K562 (cell line): ENCODE data around the gene NDUFV3. TPM values are rescaled to one million over a fixed set of nuclear protein-coding genes. Genes with fewer than 3 reads are reported as not detected.

ENCODE experiments used
- ATAC-seq: fragments of 200-7000 bp; cut with Tn5 transposase; 3 replicates; pipeline ENCODE4 v1.9.1; 2020; ENCODE audit warnings: moderate library complexity
- Bru-seq: library from RNA; stranded (reverse); fragments of 400-500 nt; gene quantifications from one replicate; lab custom pipeline; 2021; lab: Mats Ljungman, UMichigan
- BruChase-seq, 2 experiments: library from RNA; stranded (reverse); fragments of 400-500 nt; gene quantifications; one replicate each; lab custom pipeline; 2021; lab: Mats Ljungman, UMichigan
- BruUV-seq: library from RNA; stranded (reverse); fragments of 400-500 nt; replicated peaks from 2 replicates; lab custom pipeline; 2021; lab: Mats Ljungman, UMichigan
- CTCF ChIA-PET: fragments of 300-600 bp; formaldehyde crosslinking; extraction: SDS; loops from one replicate; lab custom pipeline; 2021; ENCODE audit warnings: low intra/inter-chr PET ratio; lab: Yijun Ruan, JAX
- POLR2A ChIA-PET: fragments of 300-600, 350-650 bp; sonication (Branson Sonifier 250); formaldehyde crosslinking; extraction: SDS; loops from one replicate; lab custom pipeline; 2021; ENCODE audit warnings: antibody characterized with exemption, inconsistent platforms; lab: Yijun Ruan, JAX
- DNase-seq, 4 experiments: peaks; one replicate each; pipeline versions ENCODE4 v3.0.0 to v3.0.0-alpha.2; 2011 to 2018; ENCODE audit warnings: low spot score in 3 of 4, mixed read lengths in 3 of 4; ENCODE audit errors: extremely low read depth in 1 of 4
- FAIRE-seq: peaks from 2 replicates; lab custom pipeline; 2011; peaks lifted over from hg19 to GRCh38; lab: Jason Lieb, UNC
- H2AFZ ChIP-seq: 2 replicates; pipeline ENCODE4 v1.6.0; 2011; ENCODE audit warnings: low read depth, low read length, control low read depth, inconsistent platforms
- H3K27ac ChIP-seq: fragments of 200-600 bp; 3 replicates; pipeline ENCODE4 v1.8.0; 2011; ENCODE audit warnings: low read depth, mild to moderate bottlenecking, control low read depth, inconsistent platforms, low read length, moderate library complexity, mixed read lengths; ENCODE audit errors: extremely low read depth
- H3K27me3 ChIP-seq, 2 experiments: fragments of 300-600 bp in 1 of 2; 2 replicates in 1 of 2; 3 replicates in 1 of 2; pipeline versions ENCODE4 v1.6.0 to v1.8.0; 2011; ENCODE audit warnings: inconsistent platforms in 2 of 2, low read length in 2 of 2, mild to moderate bottlenecking in 1 of 2, mixed read lengths in 1 of 2, moderate library complexity in 1 of 2; ENCODE audit not compliant: control insufficient read depth in 2 of 2, insufficient read depth in 2 of 2
- H3K36me3 ChIP-seq: fragments of 300-600 bp; 3 replicates; pipeline ENCODE4 v1.8.0; 2011; ENCODE audit warnings: mild to moderate bottlenecking, low read length, inconsistent platforms; ENCODE audit not compliant: control insufficient read depth, insufficient read depth
- H3K4me1 ChIP-seq, 2 experiments: fragments of 200-600 bp in 1 of 2; replicated peaks in 1 of 2; 2 replicates in 1 of 2; 3 replicates in 1 of 2; pipeline versions ENCODE4 v1.5.1 to v1.8.0; 2011; ENCODE audit warnings: inconsistent platforms in 2 of 2, low read length in 2 of 2, mild to moderate bottlenecking in 1 of 2, mixed read lengths in 1 of 2, moderate library complexity in 1 of 2; ENCODE audit not compliant: control insufficient read depth in 2 of 2, insufficient read depth in 2 of 2
- H3K4me2 ChIP-seq: 2 replicates; pipeline ENCODE4 v1.6.1; 2011; ENCODE audit warnings: low read length, control low read depth, inconsistent platforms, mixed read lengths; ENCODE audit not compliant: insufficient read depth
- H3K4me3 ChIP-seq: fragments of 200-600 bp; sonication (generic), shearing (Covaris generic); 2 replicates; pipeline ENCODE4 v1.5.1; 2016; ENCODE audit warnings: control low read depth, inconsistent platforms
- H3K79me2 ChIP-seq: fragments of 200-600 bp; 3 replicates; pipeline ENCODE4 v1.8.0; 2011; ENCODE audit warnings: low read length, inconsistent platforms; ENCODE audit not compliant: control insufficient read depth, insufficient read depth
- H3K9ac ChIP-seq, 2 experiments: 2 replicates each; pipeline versions ENCODE4 v1.6.0 to v1.6.1; 2011; ENCODE audit warnings: low read depth in 2 of 2, low read length in 2 of 2, control low read depth in 1 of 2, inconsistent platforms in 1 of 2, mild to moderate bottlenecking in 1 of 2, mixed read lengths in 1 of 2; ENCODE audit not compliant: insufficient read depth in 1 of 2
- H3K9me1 ChIP-seq: one replicate; pipeline ENCODE4 v1.6.0; 2011; ENCODE audit warnings: inconsistent platforms, mild to moderate bottlenecking, low read length, moderate library complexity; ENCODE audit not compliant: control insufficient read depth, insufficient read depth
- H3K9me3 ChIP-seq: replicated peaks from 2 replicates; pipeline ENCODE4 v1.5.1; 2011; ENCODE audit warnings: low read depth, low read length, inconsistent platforms; ENCODE audit not compliant: control insufficient read depth, insufficient read depth
- H4K20me1 ChIP-seq: replicated peaks from 2 replicates; pipeline ENCODE4 v1.6.1; 2011; ENCODE audit warnings: low read length, inconsistent platforms, mixed read lengths; ENCODE audit not compliant: control insufficient read depth, insufficient read depth
- ASH1L ChIP-seq: fragments of 450-650 bp; IDR thresholded peaks from 2 replicates; pipeline ENCODE4 v1.6.1; 2018; ENCODE audit warnings: borderline replicate concordance, mild to moderate bottlenecking, low read depth; ENCODE audit not compliant: partially characterized antibody
- CXXC5 ChIP-seq: fragments of 250-450 bp; sonication (Bioruptor Pico); IDR thresholded peaks from 2 replicates; pipeline ENCODE4 v1.8.0; 2022; ENCODE audit warnings: inconsistent platforms, mild to moderate bottlenecking, moderate library complexity
- HMBOX1 ChIP-seq: sonication (generic); IDR thresholded peaks from 2 replicates; pipeline ENCODE4 v1.6.1; 2016
- NEUROD1 ChIP-seq: fragments of 150-350 bp; IDR thresholded peaks from 2 replicates; pipeline ENCODE4 v1.6.1; 2014; ENCODE audit warnings: borderline replicate concordance, low read length, low read depth; ENCODE audit not compliant: partially characterized antibody
- NR1H2 ChIP-seq: sonication (generic); formaldehyde crosslinking; IDR thresholded peaks from 2 replicates; pipeline ENCODE4 v1.4.0; 2020; ENCODE audit warnings: mild to moderate bottlenecking, missing genetic modification reagents
- PHB ChIP-seq: fragments of 250-450 bp; sonication (Bioruptor Pico); IDR thresholded peaks from 2 replicates; pipeline ENCODE4 v1.5.0; 2021
- SP1 ChIP-seq: sonication (generic); formaldehyde crosslinking; IDR thresholded peaks from 2 replicates; pipeline ENCODE4 v1.8.1; 2022; ENCODE audit warnings: mild to moderate bottlenecking, missing genetic modification reagents
- SRSF9 ChIP-seq: fragments of 200-400 bp; formaldehyde crosslinking; IDR thresholded peaks from 2 replicates; pipeline ENCODE4 v1.6.1; 2017; ENCODE audit warnings: low read depth, low read length, borderline replicate concordance
- TBP ChIP-seq: optimal IDR thresholded peaks from 2 replicates; pipeline ENCODE3; 2011; ENCODE audit warnings: low read depth, low read length, improper control_type of control experiment
- TOE1 ChIP-seq, 2 experiments: fragments of 450-650 bp in 1 of 2; sonication (generic) in 1 of 2; formaldehyde crosslinking in 1 of 2; IDR thresholded peaks; 2 replicates each; pipeline versions ENCODE4 v1.7.1 to v1.8.0; 2016 to 2022; ENCODE audit warnings: borderline replicate concordance in 2 of 2, mild to moderate bottlenecking in 2 of 2, antibody characterized with exemption in 1 of 2, inconsistent platforms in 1 of 2, low read depth in 1 of 2, missing genetic modification reagents in 1 of 2, moderate library complexity in 1 of 2
- ZNF23 ChIP-seq: fragments of 250-450 bp; sonication (Bioruptor Pico); IDR thresholded peaks from 2 replicates; pipeline ENCODE4 v1.4.0; 2020; ENCODE audit warnings: mild to moderate bottlenecking
- WGBS: fragments of 100-300 bp; shearing (Covaris generic); methylation state at CpG from one replicate; pipeline ENCODE4 v1.1.6; 2016; ENCODE audit warnings: low coverage, mixed read lengths; ENCODE audit not compliant: insufficient coverage; ENCODE audit errors: missing lambda C conversion rate; 5-methylcytosine and 5-hydroxymethylcytosine counted together
- in situ Hi-C: fragments of 300-500 bp; cut with MboI; formaldehyde crosslinking; loops from 4 replicates; pipeline ENCODE4 v1.15.0; 2018; ENCODE audit warnings: inconsistent platforms, mixed read lengths
- intact Hi-C: fragments of 100-400 bp; cut with micrococcal nuclease; formaldehyde crosslinking; loops from 2 replicates; pipeline ENCODE4 v1.14.2; 2022
- long read RNA-seq, 3 experiments: library from polyadenylated mRNA in 2 of 3; library from RNA in 1 of 3; unstranded in 2 of 3; stranded (forward) in 1 of 3; transcript quantifications; one replicate each; pipeline ENCODE4 v2.0.0, GENCODE V29; 2019 to 2022
- polyA minus RNA-seq, 3 experiments: library from RNA; depleted of rRNA, polyadenylated mRNA; stranded (reverse); fragments of >200 nt; gene quantifications; 2 replicates each; pipeline ENCODE4 v1.2.3, GENCODE V29; 2011
- polyA plus RNA-seq, 8 experiments: library from polyadenylated mRNA; depleted of rRNA in 4 of 8; stranded (reverse) in 5 of 8; unstranded in 3 of 8; fragments of >200 nt; fragmentation: Nextera tagmentation in 2 of 8; fragmentation: Illumina TruSeq in 1 of 8; extraction: Ambion mirVana in 2 of 8; extraction: Trizol in 1 of 8; gene quantifications; 2 replicates each; pipeline versions ENCODE4 v1.2.1 to v1.2.3, GENCODE V29; 2011 to 2014; ENCODE audit warnings: inconsistent platforms in 1 of 8, missing spikeins in 1 of 8
- total RNA-seq, 7 experiments: library from RNA; depleted of rRNA in 6 of 7; stranded (reverse); fragments of >200 nt in 6 of 7; fragmentation: Illumina TruSeq in 2 of 7; extraction: Trizol in 2 of 7; gene quantifications; 2 replicates each; pipeline versions ENCODE4 v1.2.1 to v1.2.3, GENCODE V29; 2011 to 2021; ENCODE audit warnings: low replicate concordance in 1 of 7
- TF ChIP-seq, protein P1 (sequence below): fragments of 250-450 bp; sonication (Bioruptor Pico); IDR thresholded peaks from 2 replicates; pipeline ENCODE4 v1.5.0; 2021

Gene NDUFV3
- 82.4 and 114 TPM in 2 replicates for total RNA-seq (2011; cell fraction: chromatin; rRNA removed; ENCODE audit: low replicate concordance)
- total RNA-seq (2011; cell fraction: nucleolus; rRNA removed) = 48.2 and 54.4 TPM in 2 replicates
- total RNA-seq (2011; cell fraction: nucleoplasm; rRNA removed) = 61.2 and 67.6 TPM in 2 replicates
- total RNA-seq (2014; rRNA removed) = 87.8 and 89.7 TPM in 2 replicates
- 74.3 and 81.5 TPM in 2 replicates for total RNA-seq (2014; rRNA removed; fragmentation: Illumina TruSeq; extraction: Trizol)
- total RNA-seq (2015; rRNA removed; fragmentation: Illumina TruSeq; extraction: Trizol) = 79.7 and 80.6 TPM in 2 replicates
- total RNA-seq (2021) = 65.7 and 68.3 TPM in 2 replicates
- 37.2 and 41.9 TPM in 2 replicates for polyA plus RNA-seq (2011; rRNA removed)
- 43.0 and 44.1 TPM in 2 replicates for polyA plus RNA-seq (2011; cell fraction: cytosol; rRNA removed)
- polyA plus RNA-seq (2011; cell fraction: nucleus; rRNA removed) = 40.0 and 49.0 TPM in 2 replicates
- polyA plus RNA-seq (2012) = 58.0 and 60.8 TPM in 2 replicates
- 63.0 and 77.9 TPM in 2 replicates for polyA plus RNA-seq (2014; fragmentation: Illumina TruSeq; extraction: Trizol)
- 10 to 100 TPM; 19.1 to 23.6 TPM for polyA plus RNA-seq (2014; fragmentation: Nextera tagmentation; extraction: Ambion mirVana)
- polyA plus RNA-seq (2014; rRNA removed) = 67.2 and 80.0 TPM in 2 replicates
- 39.0 and 44.5 TPM in 2 replicates for polyA minus RNA-seq (2011; rRNA and poly(A)+ RNA removed)
- polyA minus RNA-seq (2011; cell fraction: cytosol; rRNA and poly(A)+ RNA removed) = 35.1 and 42.7 TPM in 2 replicates
- polyA minus RNA-seq (2011; cell fraction: nucleus; rRNA and poly(A)+ RNA removed) = 11.7 and 20.2 TPM in 2 replicates
- Bru-seq, nascent RNA = percentile 90 among the genes with signal in this experiment
- percentile 84 among the genes with signal in this experiment for BruChase-seq, experiment 1, labeled RNA remaining after a 2-hour chase
- BruChase-seq, experiment 2, labeled RNA remaining after a 6-hour chase = percentile 84 among the genes with signal in this experiment
- long read RNA-seq, experiment 1, full-length matches to known transcripts = 76 of 141 reads
- long read RNA-seq, experiment 1, partial matches to known transcripts = 29 of 141 reads
- long read RNA-seq, experiment 1, other reads (novel, unspliced or antisense) = 36 of 141 reads
- long read RNA-seq, experiment 2, full-length matches to known transcripts = 60 of 92 reads
- long read RNA-seq, experiment 2, partial matches to known transcripts = 16 of 92 reads
- long read RNA-seq, experiment 2, other reads (novel, unspliced or antisense) = 16 of 92 reads
- long read RNA-seq, experiment 3, full-length matches to known transcripts = 71 of 108 reads
- long read RNA-seq, experiment 3, partial matches to known transcripts = 26 of 108 reads
- long read RNA-seq, experiment 3, other reads (novel, unspliced or antisense) = 11 of 108 reads

DNA sequence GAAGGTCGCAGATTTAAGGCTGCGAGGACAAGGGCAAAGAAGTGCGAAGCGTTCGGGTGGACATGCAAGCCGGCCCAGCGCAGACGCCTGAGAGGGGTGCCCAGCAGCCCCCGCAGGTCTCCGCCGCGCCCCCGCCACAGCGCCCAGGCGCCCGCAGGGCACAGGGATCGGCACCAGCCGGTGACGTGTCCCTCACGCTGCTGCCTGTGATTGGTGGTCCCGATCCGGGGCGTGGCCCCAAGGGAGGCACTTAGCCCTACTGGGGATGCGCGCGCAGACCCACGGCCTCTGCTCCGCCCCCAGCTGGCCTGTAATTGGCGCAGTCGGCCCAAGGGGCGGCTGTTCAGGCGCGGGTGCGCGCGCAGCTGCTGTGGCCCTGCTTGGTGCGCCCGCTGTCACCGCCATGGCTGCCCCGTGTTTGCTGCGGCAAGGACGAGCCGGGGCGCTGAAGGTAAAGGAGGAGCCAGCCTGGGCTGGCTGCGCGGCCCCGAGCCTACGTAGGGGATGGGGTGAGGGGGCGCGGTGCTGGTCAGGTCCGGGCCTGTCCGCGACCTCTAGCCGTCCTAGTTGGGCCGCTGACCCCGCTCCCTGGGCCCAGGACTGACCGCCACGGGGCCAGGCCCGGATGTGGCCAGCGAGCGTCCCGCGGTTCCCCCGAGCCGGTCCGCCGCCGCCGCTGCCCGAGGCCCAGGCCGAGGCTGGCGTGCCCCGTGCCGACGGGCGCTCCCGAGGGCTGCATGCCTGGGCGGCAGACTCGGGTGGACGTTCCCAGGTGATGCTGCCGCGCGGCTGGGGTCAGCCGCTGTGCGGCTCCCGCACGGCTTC lies at the start of gene NDUFV3:
Gene NDUFV3 (plus strand): TSS at position 379 of the 825 bp plus-strand sequence. CDS start 25 bp downstream, at position 404.
- H3K79me2 ChIP-seq = peaks cover 43% of the 10 kb centered on the region
- in situ Hi-C loops = no loop called here
- H3K9me1 ChIP-seq = no peaks in the 10 kb centered on the region
- no peaks in the 10 kb centered on the region for H3K9me3 ChIP-seq
- FAIRE-seq = peak; percentile 94
- H3K27me3 ChIP-seq = no peaks in the 10 kb centered on the region
- peak within 1 kb of the TSS; percentile 83 to 100 for H3K9ac ChIP-seq
- intact Hi-C loops = loop anchor here (2.0 kb wide), 1 partner anchor 82 kb away; the partner anchor contains the start of gene PKNOX1
- peak; percentile 99 to 100 (median 100) for DNase-seq
- H3K4me3 ChIP-seq = peak within 1 kb of the TSS; percentile 88
- H3K4me1 ChIP-seq = peaks cover 10 to 11% of the 10 kb centered on the region in 2 experiments; a peak in 4 of 5 replicates
- no TSS peak for BruUV-seq
- H3K4me2 ChIP-seq = peak within 1 kb of the TSS; percentile 97
- no peaks in the 10 kb centered on the region for H4K20me1 ChIP-seq
- H2AFZ ChIP-seq = peak within 1 kb of the TSS; percentile 94
- peak within 1 kb of the TSS; percentile 75 for H3K27ac ChIP-seq
- WGBS = 1% methylated on average over 82 of the region's 87 CpGs
- H3K36me3 ChIP-seq = peaks cover 31% of the 10 kb centered on the region
- ATAC-seq = peak; percentile 97
- ChIA-PET POLR2A (interaction anchor here (0.5 to 4.2 kb wide), 14 partner anchors 9 to 327 kb away, joined by 3 to 22 read pairs (median 4); partner anchors contain the start of gene PKNOX1), CTCF (no interaction called here)
- TF ChIP-seq TOE1 (IDR thresholded peaks at IDR 0.05; ENCODE audit: borderline replicate concordance) = no peak
- 0 out of 2 replicates have a peak, but pooled peaks have one; percentile 89 for TF ChIP-seq TOE1 (CRISPR knock-in tag; IDR thresholded peaks at IDR 0.05; ENCODE audit: borderline replicate concordance, low read depth)
- TF ChIP-seq SRSF9 = no peak
- no peak for TF ChIP-seq ASH1L
- no peak for TF ChIP-seq NEUROD1
- TF ChIP-seq, protein P1, sequence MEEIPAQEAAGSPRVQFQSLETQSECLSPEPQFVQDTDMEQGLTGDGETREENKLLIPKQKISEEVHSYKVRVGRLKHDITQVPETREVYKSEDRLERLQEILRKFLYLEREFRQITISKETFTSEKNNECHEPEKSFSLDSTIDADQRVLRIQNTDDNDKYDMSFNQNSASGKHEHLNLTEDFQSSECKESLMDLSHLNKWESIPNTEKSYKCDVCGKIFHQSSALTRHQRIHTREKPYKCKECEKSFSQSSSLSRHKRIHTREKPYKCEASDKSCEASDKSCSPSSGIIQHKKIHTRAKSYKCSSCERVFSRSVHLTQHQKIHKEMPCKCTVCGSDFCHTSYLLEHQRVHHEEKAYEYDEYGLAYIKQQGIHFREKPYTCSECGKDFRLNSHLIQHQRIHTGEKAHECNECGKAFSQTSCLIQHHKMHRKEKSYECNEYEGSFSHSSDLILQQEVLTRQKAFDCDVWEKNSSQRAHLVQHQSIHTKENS (CRISPR knock-in tag) = no peak
- TF ChIP-seq PHB (CRISPR knock-in tag) = peak; percentile 15; the same call in 1 of the 2 replicates
- TF ChIP-seq NR1H2 (CRISPR knock-in tag) = peak; percentile 59; the same call in 1 of the 2 replicates
- no peak for TF ChIP-seq ZNF23
- TF ChIP-seq CXXC5 (CRISPR knock-in tag) = peak; percentile 64
- peak; percentile 91 for TF ChIP-seq TBP
- peak; percentile 91 for TF ChIP-seq SP1 (CRISPR knock-in tag)
- no peak for TF ChIP-seq HMBOX1
